ENCODE data around the gene OR51A4.
"Not testable (repeated sequence)": the region's sequence is repeated elsewhere in the genome, so short reads cannot be mapped to it uniquely, and the experiment has no call there.

OR51A4 gene

GRCh38 chr11:4947505-4947904 is at the start of gene OR51A4:
TSS of gene OR51A4 (minus strand) at chr11:4947605. CDS start at chr11:4947100, 505 bp downstream.
- DNase-seq = no peak

- no peak for DNase-seq
Observed at GRCh38 chr11:4994551-4994950, 47.1 kb upstream of the OR51A4 start, which contains the start of gene OR51L1. TSS of gene OR51L1 (plus strand) at chr11:4994851. CDS start at chr11:4998983, 4,132 bp downstream.

GRCh38 chr11:4991060-4991459 is 43.7 kb upstream of the OR51A4 start:
- DNase-seq = no peak

- DNase-seq = no peak
Observed at GRCh38 chr11:4983841-4984240, 36.4 kb upstream of the OR51A4 start.

GRCh38 chr11:4982678-4983077 is 35.3 kb upstream of the OR51A4 start:
- DNase-seq = no peak

- no peak for DNase-seq
Observed at GRCh38 chr11:4979036-4979435, 31.6 kb upstream of the OR51A4 start.

GRCh38 chr11:4975436-4975835 is 28.0 kb upstream of the OR51A4 start:
- no peak for DNase-seq

- no peak for DNase-seq
Observed at GRCh38 chr11:4962816-4963215, 15.4 kb upstream of the OR51A4 start.

GRCh38 chr11:4960877-4961276 is 13.5 kb upstream of the OR51A4 start:
- DNase-seq = no peak

- DNase-seq = no peak
Observed at GRCh38 chr11:4957396-4957795, 10.0 kb upstream of the OR51A4 start.

GRCh38 chr11:4955613-4956012 is 8.2 kb upstream of the OR51A4 start, which contains the start of gene OR51A2:
TSS of gene OR51A2 (minus strand) at chr11:4955713. CDS start at chr11:4955713, 0 bp downstream.
- DNase-seq = not testable (repeated sequence)

GRCh38 chr11:4936745-4937144 is 10.7 kb downstream of the OR51A4 start:
- no peak for DNase-seq

GRCh38 chr11:4932751-4933150 is 14.7 kb downstream of the OR51A4 start:
- no peak for DNase-seq

- DNase-seq = no peak
Observed at GRCh38 chr11:4926608-4927007, 20.8 kb downstream of the OR51A4 start.

- no peak for DNase-seq
Observed at GRCh38 chr11:4924239-4924638, 23.2 kb downstream of the OR51A4 start, which contains the start of gene OR51G1. TSS of gene OR51G1 (minus strand) at chr11:4924339. CDS start at chr11:4924339, 0 bp downstream.

- no peak for DNase-seq
Observed at GRCh38 chr11:4922304-4922703, 25.1 kb downstream of the OR51A4 start.

- DNase-seq = no peak
Observed at GRCh38 chr11:4921796-4922195, 25.6 kb downstream of the OR51A4 start.

- DNase-seq = no peak
Observed at GRCh38 chr11:4919250-4919649, 28.2 kb downstream of the OR51A4 start, which contains the start of gene OR51G2. TSS of gene OR51G2 (minus strand) at chr11:4919350. CDS start at chr11:4915663, 3,687 bp downstream.

GRCh38 chr11:4916581-4916980 is 30.8 kb downstream of the OR51A4 start:
- no peak for DNase-seq

- DNase-seq = peak; percentile 10
Observed at GRCh38 chr11:4903484-4903883, 43.9 kb downstream of the OR51A4 start, which contains the start of gene OR51A7. TSS of gene OR51A7 (plus strand) at chr11:4903783. CDS start at chr11:4907370, 3,587 bp downstream.
